HEK293T (cell line): ENCODE measurements around the gene MT1E.

Source experiments
- BHLHE40 ChIP-seq: fragments of 450-650 bp; IDR thresholded peaks from 2 replicates; pipeline ENCODE4 v1.6.1; 2016; ENCODE audit warnings: mild to moderate bottlenecking, moderate library complexity, borderline replicate concordance
- ELF4 ChIP-seq: fragments of 450-650 bp; IDR thresholded peaks from 2 replicates; pipeline ENCODE4 v1.6.1; 2017; ENCODE audit warnings: antibody characterized with exemption
- FOXK2 ChIP-seq: fragments of 450-650 bp; IDR thresholded peaks from 2 replicates; pipeline ENCODE4 v1.6.1; 2016; ENCODE audit warnings: mild to moderate bottlenecking
- FOXM1 ChIP-seq: fragments of 450-650 bp; IDR thresholded peaks from 2 replicates; pipeline ENCODE4 v1.6.1; 2017; ENCODE audit warnings: mild to moderate bottlenecking, borderline replicate concordance
- HDGF ChIP-seq: fragments of 450-650 bp; IDR thresholded peaks from 2 replicates; pipeline ENCODE4 v1.6.1; 2017; ENCODE audit warnings: antibody characterized with exemption, borderline replicate concordance
- L3MBTL2 ChIP-seq: fragments of 450-650 bp; conservative IDR thresholded peaks from 2 replicates; pipeline ENCODE4 v1.6.1; 2016; ENCODE audit warnings: mild to moderate bottlenecking
- NFRKB ChIP-seq: fragments of 450-650 bp; IDR thresholded peaks from 2 replicates; pipeline ENCODE4 v1.6.1; 2016; ENCODE audit warnings: mild to moderate bottlenecking, moderate library complexity
- TARDBP ChIP-seq: fragments of 450-650 bp; IDR thresholded peaks from 2 replicates; pipeline ENCODE4 v1.6.1; 2016
- ZNF384 ChIP-seq: fragments of 450-650 bp; IDR thresholded peaks from 2 replicates; pipeline ENCODE4 v1.6.1; 2016

DNA sequence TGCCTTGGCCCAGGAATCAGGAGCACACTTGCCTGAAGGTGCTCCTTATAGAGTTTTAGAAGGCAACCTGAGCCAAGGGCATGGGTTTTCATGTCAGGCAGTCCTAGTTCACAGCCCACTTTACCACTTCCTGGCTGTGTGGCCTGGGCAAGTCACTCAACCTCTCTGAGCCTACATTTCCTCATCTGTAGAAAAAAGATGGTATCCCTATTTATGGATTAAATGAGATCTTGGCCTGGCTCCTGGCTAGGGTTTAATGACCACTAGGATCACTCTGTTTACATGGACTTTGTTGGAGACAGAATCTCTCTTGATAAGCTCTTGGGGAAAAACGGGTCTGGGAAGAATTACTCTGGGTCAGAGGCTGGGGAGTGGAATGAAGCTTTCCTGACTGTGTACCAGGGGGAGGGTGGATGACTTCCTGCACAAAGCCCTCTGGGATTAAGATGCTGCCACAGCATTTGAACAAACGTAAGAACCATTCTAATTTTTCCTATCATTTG, 14.9 kb upstream of the MT1E start:
- TF ChIP-seq ZNF384 (no peak), FOXM1 (no peak), NFRKB (no peak), BHLHE40 (no peak), FOXK2 (no peak), ELF4 (no peak), HDGF (no peak), TARDBP (no peak), L3MBTL2 (no peak)
